DOHH2 (cell line): Measurements from ENCODE around the gene COX7A2.
A peak's percentile ranks its signal among the peaks of the same experiment; 100 is the strongest.

Experiments used
- H3F3A ChIP-seq: fragments of 200-600 bp; sonication (generic), shearing (Covaris generic); 2 replicates; pipeline ENCODE4 v1.6.0; 2016; ENCODE audit warnings: antibody characterized with exemption, mild to moderate bottlenecking; ENCODE audit not compliant: control insufficient read depth, insufficient read depth
- H3K27ac ChIP-seq: fragments of 200-600 bp; sonication (generic); 2 replicates; pipeline ENCODE4 v1.5.1; 2014; ENCODE audit warnings: low read depth, mild to moderate bottlenecking, low read length, moderate library complexity
- H3K27me3 ChIP-seq: fragments of 200-600 bp; sonication (generic); 2 replicates; pipeline ENCODE4 v1.6.1; 2014; ENCODE audit warnings: mild to moderate bottlenecking, low read length, mixed read lengths; ENCODE audit not compliant: control insufficient read depth
- H3K36me3 ChIP-seq: fragments of 200-600 bp; sonication (generic); 2 replicates; pipeline ENCODE4 v1.6.1; 2014; ENCODE audit warnings: mild to moderate bottlenecking, low read length, moderate library complexity, mixed read lengths; ENCODE audit not compliant: control insufficient read depth
- H3K4me1 ChIP-seq: fragments of 200-600 bp; sonication (generic); 2 replicates; pipeline ENCODE4 v1.6.1; 2014; ENCODE audit warnings: mild to moderate bottlenecking, low read length, mixed read lengths; ENCODE audit not compliant: control insufficient read depth
- H3K4me2 ChIP-seq: fragments of 200-600 bp; sonication (generic); 2 replicates; pipeline ENCODE4 v1.6.0; 2014; ENCODE audit warnings: mild to moderate bottlenecking, low read length, moderate library complexity
- H3K4me3 ChIP-seq: fragments of 200-600 bp; sonication (generic); 2 replicates; pipeline ENCODE4 v1.5.1; 2014; ENCODE audit warnings: mild to moderate bottlenecking, low read length, mixed read lengths
- H3K79me2 ChIP-seq: fragments of 200-600 bp; sonication (generic); 2 replicates; pipeline ENCODE4 v1.6.1; 2014; ENCODE audit warnings: mild to moderate bottlenecking, low read length, mixed read lengths; ENCODE audit not compliant: control insufficient read depth
- H3K9me2 ChIP-seq: fragments of 200-600 bp; sonication (generic); replicated peaks from 2 replicates; pipeline ENCODE4 v1.6.1; 2014; ENCODE audit warnings: mild to moderate bottlenecking, low read length, mixed read lengths; ENCODE audit not compliant: control insufficient read depth
- H3K9me3 ChIP-seq: fragments of 200-600 bp; sonication (generic); 2 replicates; pipeline ENCODE4 v1.6.1; 2014; ENCODE audit warnings: antibody characterized with exemption, low read length, mixed read lengths; ENCODE audit not compliant: control insufficient read depth, insufficient read depth
- H4K20me1 ChIP-seq: fragments of 200-600 bp; sonication (generic); 2 replicates; pipeline ENCODE4 v1.6.0; 2014; ENCODE audit warnings: low read depth, mild to moderate bottlenecking, antibody characterized with exemption, low read length, moderate library complexity; ENCODE audit not compliant: control insufficient read depth, insufficient read depth
- EZH2phosphoT487 ChIP-seq: fragments of 200-600 bp; sonication (generic); IDR thresholded peaks from 2 replicates; pipeline ENCODE4 v1.6.1; 2017; ENCODE audit warnings: borderline replicate concordance, mild to moderate bottlenecking, antibody characterized with exemption, low read length, moderate library complexity, mixed read lengths
- TF ChIP-seq, protein P1 (sequence below): fragments of 200-600 bp; sonication (generic); IDR thresholded peaks from one replicate; pipeline ENCODE4 v1.5.1; 2014; ENCODE audit warnings: antibody characterized with exemption, mild to moderate bottlenecking, low read depth, low read length; ENCODE audit not compliant: poor library complexity, severe bottlenecking

COX7A2 gene

DNA sequence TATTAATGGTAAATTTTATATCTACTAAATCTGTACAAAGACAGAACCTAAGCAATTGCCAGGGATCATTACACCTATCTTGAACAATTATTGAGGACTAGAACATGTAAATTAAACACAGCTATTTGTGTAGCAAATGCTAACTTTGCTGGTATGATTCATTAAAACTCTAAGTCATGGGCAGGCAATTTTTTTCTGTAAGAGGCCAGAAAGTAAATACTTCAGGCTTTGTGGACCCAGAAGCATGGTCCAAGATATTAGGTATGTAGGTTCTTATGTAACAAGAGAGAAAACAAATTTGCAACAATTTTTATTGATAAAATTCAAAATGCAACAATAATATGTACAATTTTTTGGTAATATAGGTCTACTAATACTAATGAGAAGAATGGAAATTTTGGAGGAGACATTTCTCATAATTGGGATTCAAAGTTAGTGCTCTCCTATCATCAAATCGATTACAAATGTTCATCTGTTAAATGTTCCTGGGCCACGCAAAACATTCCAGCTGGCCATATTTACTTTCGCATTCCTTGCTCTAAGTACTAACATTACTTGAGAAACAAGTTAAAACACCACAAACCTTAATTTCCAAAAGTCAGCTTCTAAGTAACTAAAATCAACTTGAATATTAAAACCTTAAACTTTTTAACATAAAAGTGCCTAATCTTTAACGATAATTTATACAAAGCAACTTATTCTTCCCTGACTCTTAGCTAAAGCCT lies 36.7 kb upstream of the COX7A2 start:
- TF ChIP-seq EZH2phosphoT487, result no peak
- H3K4me2 ChIP-seq, result peak overlapping the region; percentile 21
- H3K27me3 ChIP-seq, result no peaks in the 10 kb centered on the region
- H3K4me1 ChIP-seq, result peaks cover 39% of the 10 kb centered on the region
- H4K20me1 ChIP-seq, result peaks cover 12% of the 10 kb centered on the region
- peaks cover 97% of the 10 kb centered on the region for H3K79me2 ChIP-seq
- H3F3A ChIP-seq, result no peaks in the 10 kb centered on the region
- H3K9me2 ChIP-seq, result no peaks in the 10 kb centered on the region
- H3K9me3 ChIP-seq, result no peaks in the 10 kb centered on the region
- H3K36me3 ChIP-seq, result peaks cover 41% of the 10 kb centered on the region
- no peak overlapping the region for H3K27ac ChIP-seq
- H3K4me3 ChIP-seq, result no peak overlapping the region

DNA sequence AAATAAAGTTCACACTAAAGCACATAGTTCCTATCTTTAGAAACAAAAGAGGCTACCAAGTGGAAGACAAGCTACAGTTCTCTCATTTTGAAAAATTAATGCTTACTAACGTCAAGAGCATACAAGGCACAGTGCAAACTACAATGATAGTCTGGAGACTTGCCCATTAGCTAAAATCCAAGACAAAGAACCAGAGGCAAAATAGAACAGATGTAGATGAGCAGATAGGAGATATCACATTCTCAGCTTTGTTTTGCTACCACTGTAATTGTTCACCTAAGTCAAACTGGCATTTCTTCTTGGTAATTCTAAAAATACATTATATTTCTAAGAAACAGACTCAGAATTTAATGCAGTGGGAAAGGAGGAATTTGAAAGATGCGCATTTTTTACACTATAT lies 35.8 kb upstream of the COX7A2 start:
- peaks cover 12% of the 10 kb centered on the region for H4K20me1 ChIP-seq
- H3F3A ChIP-seq, result no peaks in the 10 kb centered on the region
- no peak overlapping the region for H3K4me2 ChIP-seq
- H3K4me1 ChIP-seq, result peaks cover 42% of the 10 kb centered on the region
- H3K4me3 ChIP-seq, result no peak overlapping the region
- TF ChIP-seq EZH2phosphoT487, result no peak
- TF ChIP-seq, protein P1, sequence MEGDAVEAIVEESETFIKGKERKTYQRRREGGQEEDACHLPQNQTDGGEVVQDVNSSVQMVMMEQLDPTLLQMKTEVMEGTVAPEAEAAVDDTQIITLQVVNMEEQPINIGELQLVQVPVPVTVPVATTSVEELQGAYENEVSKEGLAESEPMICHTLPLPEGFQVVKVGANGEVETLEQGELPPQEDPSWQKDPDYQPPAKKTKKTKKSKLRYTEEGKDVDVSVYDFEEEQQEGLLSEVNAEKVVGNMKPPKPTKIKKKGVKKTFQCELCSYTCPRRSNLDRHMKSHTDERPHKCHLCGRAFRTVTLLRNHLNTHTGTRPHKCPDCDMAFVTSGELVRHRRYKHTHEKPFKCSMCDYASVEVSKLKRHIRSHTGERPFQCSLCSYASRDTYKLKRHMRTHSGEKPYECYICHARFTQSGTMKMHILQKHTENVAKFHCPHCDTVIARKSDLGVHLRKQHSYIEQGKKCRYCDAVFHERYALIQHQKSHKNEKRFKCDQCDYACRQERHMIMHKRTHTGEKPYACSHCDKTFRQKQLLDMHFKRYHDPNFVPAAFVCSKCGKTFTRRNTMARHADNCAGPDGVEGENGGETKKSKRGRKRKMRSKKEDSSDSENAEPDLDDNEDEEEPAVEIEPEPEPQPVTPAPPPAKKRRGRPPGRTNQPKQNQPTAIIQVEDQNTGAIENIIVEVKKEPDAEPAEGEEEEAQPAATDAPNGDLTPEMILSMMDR, result no peak
- H3K36me3 ChIP-seq, result peaks cover 38% of the 10 kb centered on the region
- no peaks in the 10 kb centered on the region for H3K9me2 ChIP-seq
- H3K27ac ChIP-seq, result no peak overlapping the region
- H3K27me3 ChIP-seq, result no peaks in the 10 kb centered on the region
- peaks cover 97% of the 10 kb centered on the region for H3K79me2 ChIP-seq
- H3K9me3 ChIP-seq, result no peaks in the 10 kb centered on the region

DNA sequence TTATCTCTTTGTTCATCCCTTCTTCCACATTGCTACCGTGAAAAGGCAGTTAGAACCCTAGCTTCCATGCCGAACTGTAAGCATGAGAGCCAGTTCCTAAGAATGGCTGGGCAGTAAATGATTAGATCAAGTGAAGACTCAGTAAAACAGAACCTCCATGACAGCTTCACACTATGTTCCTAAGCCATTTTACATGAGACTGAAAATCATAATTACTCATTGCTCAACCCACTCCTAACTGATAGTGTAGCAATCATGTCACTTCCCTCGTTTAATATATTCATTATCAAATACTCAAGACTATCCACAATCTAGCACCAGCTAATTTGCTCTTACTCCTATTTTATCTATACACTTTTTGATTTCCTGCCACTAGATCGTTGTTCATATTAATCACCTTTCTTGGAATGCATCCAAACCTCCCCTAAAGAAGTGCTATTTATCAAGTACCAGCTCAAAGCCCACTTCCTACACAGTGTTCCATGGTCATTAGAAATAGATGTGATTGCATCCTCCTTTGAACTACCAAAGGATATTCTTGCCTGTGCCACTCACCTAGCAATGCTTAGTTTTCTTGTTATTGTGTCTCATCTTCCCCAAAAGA lies 35.0 kb upstream of the COX7A2 start:
- H4K20me1 ChIP-seq, result peaks cover 10% of the 10 kb centered on the region
- peaks cover 50% of the 10 kb centered on the region for H3K4me1 ChIP-seq
- H3K4me2 ChIP-seq, result no peak overlapping the region
- H3K79me2 ChIP-seq, result peaks cover 97% of the 10 kb centered on the region
- peaks cover 34% of the 10 kb centered on the region for H3K36me3 ChIP-seq
- no peak overlapping the region for H3K4me3 ChIP-seq
- no peaks in the 10 kb centered on the region for H3K9me2 ChIP-seq
- H3K9me3 ChIP-seq, result no peaks in the 10 kb centered on the region
- no peak overlapping the region for H3K27ac ChIP-seq
- H3K27me3 ChIP-seq, result no peaks in the 10 kb centered on the region
- no peaks in the 10 kb centered on the region for H3F3A ChIP-seq
- TF ChIP-seq, protein P1, result no peak
- no peak for TF ChIP-seq EZH2phosphoT487

DNA sequence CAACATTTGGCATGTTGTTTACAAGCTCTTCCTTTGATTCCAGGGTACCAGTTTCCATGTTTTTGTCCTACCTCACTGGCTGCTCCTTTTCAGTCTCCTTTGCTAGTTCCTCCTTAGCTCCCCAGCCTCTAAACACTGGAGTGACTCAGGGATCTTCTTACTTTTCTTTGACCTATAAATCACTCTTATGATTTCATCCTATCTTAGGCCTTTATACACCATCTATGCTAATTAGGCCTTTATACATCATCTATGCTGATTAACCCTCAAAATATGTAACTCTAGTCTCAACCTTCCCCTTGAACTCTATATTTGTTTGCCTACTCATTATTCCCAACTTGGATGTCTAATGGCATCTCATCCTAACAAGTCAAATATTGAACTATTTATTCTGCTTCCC lies 31.5 kb upstream of the COX7A2 start:
- H3K9me2 ChIP-seq, result no peaks in the 10 kb centered on the region
- H3K36me3 ChIP-seq, result peaks cover 48% of the 10 kb centered on the region
- H3K4me1 ChIP-seq, result peaks cover 44% of the 10 kb centered on the region
- no peaks in the 10 kb centered on the region for H3K27me3 ChIP-seq
- H3K27ac ChIP-seq, result no peak overlapping the region
- H4K20me1 ChIP-seq, result no peaks in the 10 kb centered on the region
- TF ChIP-seq EZH2phosphoT487, result no peak
- TF ChIP-seq, protein P1, result no peak
- no peak overlapping the region for H3K4me3 ChIP-seq
- peaks cover 93% of the 10 kb centered on the region for H3K79me2 ChIP-seq
- no peak overlapping the region for H3K4me2 ChIP-seq
- H3F3A ChIP-seq, result no peaks in the 10 kb centered on the region
- no peaks in the 10 kb centered on the region for H3K9me3 ChIP-seq
